Mucosa of gallbladder (tissue), 1 donor: ENCODE results near the gene SMCHD1. TPM values are rescaled to one million over a fixed set of nuclear protein-coding genes. Genes with fewer than 3 reads are reported as not detected.

Experiments used
- DNase-seq: peaks from one replicate; pipeline ENCODE4 v3.0.0-alpha.2; 2020; ENCODE audit warnings: low spot score
- total RNA-seq: library from RNA; stranded (reverse); gene quantifications from one replicate; pipeline ENCODE4 v1.2.1, GENCODE V29; 2021
- donor health status: DM: no; HTN: no; CAD: no.

SMCHD1 gene
- 38.3 TPM for total RNA-seq

- peak; percentile 89 for DNase-seq
These were observed at the start of gene SMCHD1 for GRCh38 chr18:2655178-2655953. Gene SMCHD1 (plus strand): TSS chr18:2655726. CDS start chr18:2656076, 350 bp downstream.

DNA sequence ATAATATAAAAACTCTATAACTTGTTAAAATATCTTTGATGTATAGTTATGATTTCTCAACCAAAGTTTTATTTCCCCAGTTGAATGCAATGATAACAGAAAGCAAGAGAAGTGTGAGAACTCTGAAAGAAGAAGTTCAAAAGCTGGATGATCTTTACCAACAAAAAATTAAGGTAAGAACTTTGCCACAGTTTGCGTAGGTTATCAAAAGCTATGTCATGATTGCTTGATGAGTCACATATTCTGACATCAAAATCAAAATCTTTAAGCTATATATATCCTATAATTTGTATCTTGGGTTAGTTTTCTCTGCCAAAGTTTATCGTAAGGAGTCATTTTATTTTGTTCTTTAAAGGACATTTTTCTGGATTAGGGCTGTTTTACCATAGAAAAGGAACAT lies 49.2 kb upstream of the SMCHD1 start:
- no peak for DNase-seq

DNA sequence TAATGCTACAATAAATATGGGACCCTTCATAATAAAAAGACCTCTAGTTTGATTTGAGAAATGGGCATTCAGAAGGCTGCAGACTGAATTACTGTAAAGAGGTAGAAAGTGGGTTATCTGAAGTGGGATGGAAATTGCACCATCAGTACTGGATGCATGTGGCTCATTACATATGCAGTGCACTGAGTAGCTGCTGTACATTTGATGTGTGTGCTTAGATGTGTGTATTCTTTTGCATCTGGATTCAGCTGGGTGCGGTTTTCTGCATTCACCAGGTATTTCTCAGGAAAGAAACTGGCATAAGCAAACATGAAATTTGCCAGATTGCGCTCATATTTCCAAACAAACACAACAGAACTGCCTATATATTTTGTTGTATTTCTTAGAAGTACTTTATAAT lies 45.9 kb upstream of the SMCHD1 start:
- no peak for DNase-seq

DNA sequence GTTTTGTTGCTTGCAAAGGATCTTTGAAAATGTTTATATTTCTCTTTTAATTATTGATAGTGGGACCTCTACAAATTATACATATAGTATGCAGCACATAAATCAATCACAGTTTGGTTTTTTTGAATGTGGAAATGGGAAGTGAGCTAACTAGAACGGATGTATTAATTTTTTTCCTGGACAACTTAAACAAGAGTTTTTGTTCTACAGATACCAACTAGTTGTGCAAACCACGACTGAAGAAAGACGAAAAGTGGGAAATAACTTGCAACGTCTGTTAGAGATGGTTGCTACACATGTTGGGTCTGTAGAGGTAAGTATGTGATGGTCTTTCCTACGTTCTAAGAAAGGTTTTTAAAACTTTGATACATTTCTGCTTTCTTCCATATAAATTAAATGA lies 45.0 kb upstream of the SMCHD1 start:
- no peak for DNase-seq

DNA sequence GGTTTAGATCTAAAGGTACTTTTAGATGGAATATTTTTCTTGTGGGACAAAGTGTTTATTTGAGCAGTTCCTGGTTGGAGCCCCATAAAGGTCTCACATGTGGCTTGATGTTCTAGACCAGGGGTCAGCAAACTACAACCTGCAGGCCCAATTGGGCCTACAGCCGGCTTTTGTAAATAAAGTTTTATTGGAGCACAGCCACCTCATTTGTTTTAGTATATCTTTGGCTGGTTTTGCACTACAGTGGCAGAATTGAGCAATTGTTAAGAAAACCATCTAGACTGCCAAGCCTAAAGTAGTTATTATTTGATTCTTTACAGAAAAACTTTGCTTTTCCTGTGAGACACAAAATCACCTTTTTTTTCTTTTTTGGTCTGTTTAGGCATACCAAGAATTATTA lies 42.5 kb upstream of the SMCHD1 start:
- DNase-seq = no peak

GRCh38 chr18:2617401-2617998 lies 38.0 kb upstream of the SMCHD1 start:
- no peak for DNase-seq

- DNase-seq = no peak
These were observed 37.5 kb upstream of the SMCHD1 start for GRCh38 chr18:2618009-2618408.

DNA sequence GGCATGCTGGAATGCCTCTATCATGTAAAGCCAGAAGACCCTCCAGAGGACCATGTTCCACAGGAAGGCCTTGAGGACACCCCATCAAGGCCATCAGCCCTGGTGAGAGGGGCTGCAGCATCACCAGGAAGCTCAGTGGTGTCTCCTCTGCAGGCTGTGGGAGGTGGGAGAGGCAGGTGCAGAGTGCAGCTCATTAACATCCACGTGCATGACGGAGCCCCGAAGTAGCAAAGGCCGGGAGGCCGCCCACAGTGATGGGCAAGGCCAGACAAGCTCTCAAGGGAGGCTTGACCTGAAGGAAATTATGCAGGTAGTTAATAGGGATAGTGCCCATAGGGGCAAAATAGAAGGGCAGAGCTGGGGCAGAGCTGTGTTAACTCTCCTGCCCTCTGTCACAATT lies 30.3 kb upstream of the SMCHD1 start:
- DNase-seq = no peak

- DNase-seq = no peak
These were observed 27.7 kb upstream of the SMCHD1 start for GRCh38 chr18:2627821-2628276.

DNA sequence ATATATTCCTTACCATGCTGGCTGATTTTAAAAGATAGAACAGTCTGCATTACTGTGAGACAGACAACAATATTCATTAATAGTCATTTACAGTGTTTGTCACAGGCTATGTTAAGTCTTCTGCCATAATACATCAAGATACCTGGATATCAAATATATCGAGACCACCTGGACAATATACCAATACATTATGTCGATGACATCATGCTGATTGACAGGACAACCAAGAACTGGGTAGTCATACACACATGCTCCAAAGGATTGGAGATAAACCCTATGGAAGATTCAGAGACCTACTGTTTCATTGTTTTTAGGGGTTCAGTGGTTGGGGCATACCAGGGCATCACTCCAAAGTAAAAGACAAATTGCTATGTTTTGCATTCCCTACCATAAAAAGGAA lies 26.5 kb upstream of the SMCHD1 start:
- DNase-seq = no peak

GRCh38 chr18:2635586-2635985 lies 19.9 kb upstream of the SMCHD1 start:
- DNase-seq = no peak

GRCh38 chr18:2636126-2636631 lies 19.3 kb upstream of the SMCHD1 start:
- DNase-seq = no peak

GRCh38 chr18:2641638-2642037 lies 13.9 kb upstream of the SMCHD1 start:
- no peak for DNase-seq

DNA sequence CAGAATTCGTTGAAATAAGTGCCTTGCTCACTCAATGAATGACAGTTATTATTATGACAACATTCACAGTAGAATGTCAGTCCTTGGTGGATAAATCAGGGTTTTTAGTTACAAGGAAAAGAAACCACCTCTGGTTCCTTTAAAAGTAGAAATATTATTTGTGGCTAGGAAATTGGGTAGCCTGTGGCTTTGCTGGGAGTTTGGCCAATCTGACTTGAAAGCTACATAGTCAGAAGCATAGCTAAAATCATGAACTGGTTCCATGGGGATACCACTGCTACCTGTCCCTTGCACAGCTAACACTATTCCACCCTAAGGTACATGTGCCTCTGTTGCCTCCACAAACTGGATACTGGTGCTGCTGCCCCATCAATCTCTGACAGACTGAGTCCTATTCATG lies 12.8 kb upstream of the SMCHD1 start:
- DNase-seq = no peak

GRCh38 chr18:2644535-2644934 lies 11.0 kb upstream of the SMCHD1 start:
- DNase-seq = no peak

- DNase-seq = no peak
These were observed 3.5 kb upstream of the SMCHD1 start for GRCh38 chr18:2651981-2652380.

DNA sequence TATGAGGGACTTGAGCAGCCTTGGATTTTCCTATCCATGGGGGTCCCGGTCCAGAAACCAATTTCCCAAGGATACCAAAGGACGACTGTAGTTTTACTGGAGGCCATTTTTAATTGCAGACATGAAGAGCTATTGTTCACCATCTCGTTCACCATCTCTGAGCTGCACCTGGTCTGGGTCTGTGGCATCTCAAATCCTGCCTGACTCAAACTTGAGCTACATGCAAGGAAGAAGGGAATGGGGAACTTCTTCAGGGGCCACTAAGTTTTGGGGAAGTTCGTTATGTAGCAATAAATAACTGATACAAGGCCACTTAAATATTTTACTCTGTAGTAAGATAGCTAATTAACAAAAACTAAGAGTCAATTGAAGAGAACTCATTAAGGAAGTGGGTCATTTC lies 2.1 kb upstream of the SMCHD1 start:
- no peak for DNase-seq

GRCh38 chr18:2654169-2654927 lies 1.2 kb upstream of the SMCHD1 start:
- no peak for DNase-seq

DNA sequence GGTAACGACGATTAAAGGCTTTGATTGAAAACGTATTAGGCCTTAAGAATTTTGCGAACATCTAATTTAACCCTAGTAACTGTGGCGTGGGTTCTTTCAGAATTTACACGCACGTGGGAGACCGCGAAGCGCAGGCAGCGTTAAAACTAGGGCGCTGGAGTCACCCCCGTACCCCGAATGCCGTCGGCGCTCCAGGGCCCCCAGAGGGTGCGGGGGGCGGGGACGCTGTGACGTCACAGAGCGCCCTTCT lies 673 bp upstream of the SMCHD1 start:
- DNase-seq = peak; percentile 53

- DNase-seq = no peak
These were observed 369 bp downstream of the SMCHD1 start for GRCh38 chr18:2655954-2656236.

DNA sequence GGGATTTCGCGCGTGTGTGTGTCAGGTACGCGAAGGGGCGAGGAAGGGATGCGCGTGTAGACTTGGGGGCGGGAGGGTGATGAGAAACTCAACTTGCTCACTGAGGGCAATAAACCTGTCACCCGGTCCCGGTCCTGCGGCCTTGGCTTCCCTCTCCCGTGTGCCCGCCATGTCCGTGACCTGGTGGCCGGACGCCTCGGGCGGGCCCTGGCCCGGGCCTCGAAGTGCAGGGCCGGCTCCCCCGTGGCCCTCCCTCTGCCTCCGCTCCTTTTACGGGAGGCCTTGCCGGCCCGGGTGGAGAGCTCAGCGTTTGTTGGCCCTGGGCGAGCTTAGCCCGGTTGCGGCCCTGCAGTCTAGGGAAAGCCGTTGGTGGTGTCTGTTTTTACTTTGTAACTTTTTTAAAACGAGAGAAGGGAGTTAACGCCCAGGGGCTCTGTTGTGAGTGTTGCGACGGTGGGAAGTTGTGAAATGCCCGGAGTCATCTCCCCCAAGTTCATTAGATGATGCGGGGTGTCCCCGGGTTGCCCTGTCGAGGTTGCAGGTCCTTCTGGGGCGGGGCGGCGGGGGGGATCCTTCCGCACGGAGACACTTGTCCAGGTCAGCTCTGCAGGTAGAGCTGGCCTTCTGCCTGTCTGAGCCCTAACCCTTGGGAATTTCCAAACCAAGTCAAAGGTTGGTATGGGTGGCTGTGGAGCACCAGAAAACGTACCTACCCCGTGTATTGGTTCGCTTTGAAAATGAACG lies 883 bp downstream of the SMCHD1 start:
- DNase-seq = peak; percentile 31

DNA sequence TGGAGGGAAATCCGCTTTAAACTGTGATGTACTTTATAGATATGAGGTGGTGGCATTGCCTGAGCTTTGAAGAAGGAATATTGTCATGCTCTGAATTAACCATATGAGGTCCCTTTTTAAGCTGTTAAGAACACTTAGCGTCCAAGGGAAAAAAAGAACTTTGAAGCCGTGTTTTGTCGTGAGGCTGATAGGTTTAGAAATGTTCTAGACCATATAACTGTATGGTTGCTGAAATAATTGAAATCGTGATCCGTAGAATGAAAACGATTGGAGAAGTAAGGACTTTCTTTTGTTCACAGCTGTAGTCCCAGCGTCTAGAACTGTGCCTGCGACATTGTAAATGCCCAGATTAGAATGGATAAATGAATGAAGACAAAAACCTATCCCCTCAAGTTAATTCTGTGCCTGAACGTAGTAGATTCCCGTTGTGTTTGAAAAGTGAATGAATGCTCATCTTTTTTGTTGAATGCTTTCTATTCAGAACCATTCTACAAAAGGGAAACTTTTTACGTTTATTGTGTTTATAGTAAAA lies 1.5 kb downstream of the SMCHD1 start:
- DNase-seq = no peak
